SK-N-MC (cell line): ENCODE results near the gene KRTAP10-8.
"Not testable (repeated sequence)": the region's sequence is repeated elsewhere in the genome, so short reads cannot be mapped to it uniquely, and the experiment has no call there.

ENCODE experiments used
- DNase-seq: peaks from one replicate; pipeline ENCODE4 v3.0.0-alpha.2; 2011; ENCODE audit warnings: low read depth, low spot score
- H3K27ac ChIP-seq: fragments of 200-600 bp; sonication (generic); 2 replicates; pipeline ENCODE4 v1.5.1; 2016; ENCODE audit warnings: mixed run types
- H3K36me3 ChIP-seq: fragments of 200-600 bp; sonication (generic); 2 replicates; pipeline ENCODE4 v1.6.1; 2017; ENCODE audit warnings: antibody characterized with exemption, low read length, mixed read lengths; ENCODE audit not compliant: insufficient read depth
- H3K4me3 ChIP-seq: fragments of 200-600 bp; sonication (generic); 2 replicates; pipeline ENCODE4 v1.5.1; 2016
- H3K9ac ChIP-seq: fragments of 200-600 bp; sonication (generic); 2 replicates; pipeline ENCODE4 v1.8.0; 2017; ENCODE audit warnings: mixed run types, mixed read lengths; ENCODE audit not compliant: insufficient read length
- H3K9me3 ChIP-seq: fragments of 200-600 bp; sonication (generic); 2 replicates; pipeline ENCODE4 v1.6.1; 2017; ENCODE audit warnings: low read depth, mild to moderate bottlenecking, antibody characterized with exemption, low read length, moderate library complexity, mixed read lengths
- EZH2 ChIP-seq: fragments of 200-600 bp; sonication (generic); IDR thresholded peaks from one replicate; pipeline ENCODE4 v1.6.1; 2017; ENCODE audit warnings: antibody characterized with exemption
- FOXP2 ChIP-seq: optimal IDR thresholded peaks from 2 replicates; pipeline ENCODE3; 2011; ENCODE audit warnings: mild to moderate bottlenecking, moderate library complexity; ENCODE audit not compliant: insufficient read depth; ENCODE audit errors: extremely low read length, control extremely low read depth
- POLR2AphosphoS5 ChIP-seq: IDR thresholded peaks from 2 replicates; pipeline ENCODE4 v1.6.1; 2012; ENCODE audit warnings: mild to moderate bottlenecking, low read depth, low read length, borderline replicate concordance

Gene KRTAP10-8

GRCh38 chr21:44583800-44584147, 28.1 kb upstream of the KRTAP10-8 start:
- TF ChIP-seq FOXP2 (no peak), POLR2AphosphoS5 (no peak), EZH2 (no peak)
- no peak overlapping the region for H3K27ac ChIP-seq
- H3K4me3 ChIP-seq = no peak overlapping the region
- H3K9ac ChIP-seq = no peak overlapping the region
- H3K9me3 ChIP-seq = peaks cover 4% of the 10 kb centered on the region; the same call in 1 of the 2 replicates
- peaks cover 4% of the 10 kb centered on the region; the same call in 1 of the 2 replicates for H3K36me3 ChIP-seq
- DNase-seq = no peak

- Histone ChIP-seq H3K36me3 (peaks cover 4% of the 10 kb centered on the region; the same call in 1 of the 2 replicates), H3K9ac (no peak overlapping the region), H3K9me3 (peaks cover 4% of the 10 kb centered on the region; the same call in 1 of the 2 replicates), H3K4me3 (no peak overlapping the region), H3K27ac (no peak overlapping the region)
- no peak for DNase-seq
- no peak for TF ChIP-seq POLR2AphosphoS5
- TF ChIP-seq EZH2 = no peak
- TF ChIP-seq FOXP2 = no peak
These were observed 26.0 kb upstream of the KRTAP10-8 start for GRCh38 chr21:44585892-44586291.

- H3K36me3 ChIP-seq = peaks cover 4% of the 10 kb centered on the region; the same call in 1 of the 2 replicates
- TF ChIP-seq POLR2AphosphoS5 (no peak), EZH2 (no peak), FOXP2 (no peak)
These were observed 22.8 kb upstream of the KRTAP10-8 start for GRCh38 chr21:44589094-44589493.

GRCh38 chr21:44589586-44590305, 22.1 kb upstream of the KRTAP10-8 start:
- H3K9ac ChIP-seq = no peak overlapping the region
- TF ChIP-seq FOXP2 = no peak
- no peak for DNase-seq
- no peak overlapping the region for H3K4me3 ChIP-seq
- no peak overlapping the region for H3K27ac ChIP-seq
- H3K36me3 ChIP-seq = peaks cover 4% of the 10 kb centered on the region; the same call in 1 of the 2 replicates
- no peaks in the 10 kb centered on the region for H3K9me3 ChIP-seq

More at GRCh38 chr21:44589094-44589493, 22.8 kb upstream of the KRTAP10-8 start:
- no peak overlapping the region for H3K9ac ChIP-seq
- DNase-seq = no peak
- H3K4me3 ChIP-seq = no peak overlapping the region
- no peaks in the 10 kb centered on the region for H3K9me3 ChIP-seq
- H3K27ac ChIP-seq = no peak overlapping the region

GRCh38 chr21:44590311-44590721, 21.6 kb upstream of the KRTAP10-8 start:
- no peak for TF ChIP-seq FOXP2
- TF ChIP-seq POLR2AphosphoS5 = no peak
- no peak for TF ChIP-seq EZH2
- no peak overlapping the region for H3K4me3 ChIP-seq
- H3K36me3 ChIP-seq = peaks cover 4% of the 10 kb centered on the region; the same call in 1 of the 2 replicates
- no peak for DNase-seq
- H3K9ac ChIP-seq = no peak overlapping the region
- no peak overlapping the region for H3K27ac ChIP-seq
- no peaks in the 10 kb centered on the region for H3K9me3 ChIP-seq

GRCh38 chr21:44590897-44591800, 20.7 kb upstream of the KRTAP10-8 start:
- H3K9me3 ChIP-seq, DNase-seq, H3K27ac ChIP-seq, H3K9ac ChIP-seq, H3K36me3 ChIP-seq, H3K4me3 ChIP-seq: not testable (repeated sequence)

GRCh38 chr21:44591801-44592130, 20.1 kb upstream of the KRTAP10-8 start:
- H3K27ac ChIP-seq, H3K36me3 ChIP-seq, H3K4me3 ChIP-seq, H3K9ac ChIP-seq, H3K9me3 ChIP-seq, DNase-seq: not testable (repeated sequence)

- no peak within 1 kb of the TSS for H3K27ac ChIP-seq
- no peaks in the 10 kb centered on the region for H3K9me3 ChIP-seq
- H3K36me3 ChIP-seq = no peaks in the 10 kb centered on the region; the same call in 1 of the 2 replicates
- H3K4me3 ChIP-seq = no peak within 1 kb of the TSS
- TF ChIP-seq POLR2AphosphoS5 (no peak), FOXP2 (no peak), EZH2 (no peak)
- DNase-seq = no peak
- no peak within 1 kb of the TSS for H3K9ac ChIP-seq
These were observed 19.2 kb upstream of the KRTAP10-8 start, which contains the start of gene KRTAP10-6 for GRCh38 chr21:44592446-44593311. TSS of gene KRTAP10-6 (minus strand) at chr21:44592505. CDS start at chr21:44592484, 21 bp downstream.
